Measurements from ENCODE around the gene BRF1. TPM values are rescaled to one million over a fixed set of nuclear protein-coding genes. Genes with fewer than 3 reads are reported as not detected.

Gene BRF1
- total RNA-seq, 1 experiment from 2014 or later: 41.2 TPM

DNA sequence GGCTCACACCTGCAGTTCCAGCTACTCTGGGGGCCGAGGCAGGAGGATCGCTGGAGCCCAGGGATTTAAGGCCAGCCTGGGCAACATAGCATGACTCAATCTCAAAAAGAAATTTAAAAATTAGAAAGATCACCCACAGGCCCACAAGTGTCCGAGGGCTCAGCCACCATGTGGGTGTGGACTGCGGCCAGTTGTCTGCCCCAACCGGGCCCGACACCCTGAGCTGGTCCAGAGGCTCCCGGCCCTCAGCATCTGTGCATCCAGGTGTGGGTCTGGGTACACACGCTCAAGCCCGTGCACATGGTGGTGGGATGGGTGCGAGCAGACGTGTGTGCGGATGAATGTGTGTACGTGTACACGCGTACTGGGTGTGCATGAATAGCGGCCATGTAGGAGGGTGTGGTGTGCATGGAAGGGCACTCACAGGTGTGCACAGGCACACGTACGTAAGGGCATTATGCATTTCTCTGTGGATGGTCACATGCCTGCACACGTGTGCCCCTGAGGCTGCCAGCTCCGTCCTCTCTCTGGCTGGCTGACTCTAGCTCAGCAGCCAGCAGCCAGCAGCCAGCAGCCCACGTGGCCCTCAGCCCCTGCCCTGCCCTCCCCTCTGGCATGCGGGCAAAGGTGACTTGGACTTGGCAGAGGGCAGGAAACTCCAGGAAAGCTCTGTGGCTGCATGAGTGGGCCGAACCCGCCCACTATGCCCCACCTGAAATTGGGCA is 96.4 kb downstream of the BRF1 start:
- no peak for DNase-seq (ENCODE audit: low read depth, low spot score)
- no peak overlapping the region for H3K9ac ChIP-seq (ENCODE audit: low read length)
- H2AFZ ChIP-seq (ENCODE audit: low read depth, low read length, poor library complexity, severe bottlenecking): no peak overlapping the region
- RAD21 ChIA-PET (ENCODE audit: low non-redundant PET in 1 of 2, low total read pairs in 2 of 2, uncharacterized antibody in 2 of 2, unreplicated experiment in 2 of 2): no interaction called here
- H3K9me3 ChIP-seq (ENCODE audit: control insufficient read depth in 1 of 2, insufficient read depth in 1 of 2, low read depth in 1 of 2, low read length in 2 of 2): no peaks in the 10 kb centered on the region
- no peaks in the 10 kb centered on the region for H4K20me1 ChIP-seq (ENCODE audit: insufficient read depth)
- ATAC-seq: no peak
- H3K4me2 ChIP-seq (ENCODE audit: low read length): no peak overlapping the region
- no peak for TF ChIP-seq ZNF274 (IDR thresholded peaks at IDR 0.05; ENCODE audit: low read depth, low read length)
- TF ChIP-seq SP1 (IDR thresholded peaks at IDR 0.05; ENCODE audit: low read depth): no peak
- TF ChIP-seq, protein P1, sequence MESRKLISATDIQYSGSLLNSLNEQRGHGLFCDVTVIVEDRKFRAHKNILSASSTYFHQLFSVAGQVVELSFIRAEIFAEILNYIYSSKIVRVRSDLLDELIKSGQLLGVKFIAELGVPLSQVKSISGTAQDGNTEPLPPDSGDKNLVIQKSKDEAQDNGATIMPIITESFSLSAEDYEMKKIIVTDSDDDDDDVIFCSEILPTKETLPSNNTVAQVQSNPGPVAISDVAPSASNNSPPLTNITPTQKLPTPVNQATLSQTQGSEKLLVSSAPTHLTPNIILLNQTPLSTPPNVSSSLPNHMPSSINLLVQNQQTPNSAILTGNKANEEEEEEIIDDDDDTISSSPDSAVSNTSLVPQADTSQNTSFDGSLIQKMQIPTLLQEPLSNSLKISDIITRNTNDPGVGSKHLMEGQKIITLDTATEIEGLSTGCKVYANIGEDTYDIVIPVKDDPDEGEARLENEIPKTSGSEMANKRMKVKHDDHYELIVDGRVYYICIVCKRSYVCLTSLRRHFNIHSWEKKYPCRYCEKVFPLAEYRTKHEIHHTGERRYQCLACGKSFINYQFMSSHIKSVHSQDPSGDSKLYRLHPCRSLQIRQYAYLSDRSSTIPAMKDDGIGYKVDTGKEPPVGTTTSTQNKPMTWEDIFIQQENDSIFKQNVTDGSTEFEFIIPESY (IDR thresholded peaks at IDR 0.05; ENCODE audit: extremely low read depth, insufficient replicate concordance, low read length): no peak
- TF ChIP-seq TCF7L2 (IDR thresholded peaks at IDR 0.05; ENCODE audit: borderline replicate concordance, extremely low read depth, insufficient read depth, insufficient read length): no peak
- no peak for TF ChIP-seq EZH2 (IDR thresholded peaks at IDR 0.05)
- TF ChIP-seq POLR2AphosphoS5 (IDR thresholded peaks at IDR 0.05; ENCODE audit: low read depth, low read length): no peak
- TF ChIP-seq, protein P2, sequence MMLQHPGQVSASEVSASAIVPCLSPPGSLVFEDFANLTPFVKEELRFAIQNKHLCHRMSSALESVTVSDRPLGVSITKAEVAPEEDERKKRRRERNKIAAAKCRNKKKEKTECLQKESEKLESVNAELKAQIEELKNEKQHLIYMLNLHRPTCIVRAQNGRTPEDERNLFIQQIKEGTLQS (IDR thresholded peaks at IDR 0.05): no peak
- TF ChIP-seq, protein P3, sequence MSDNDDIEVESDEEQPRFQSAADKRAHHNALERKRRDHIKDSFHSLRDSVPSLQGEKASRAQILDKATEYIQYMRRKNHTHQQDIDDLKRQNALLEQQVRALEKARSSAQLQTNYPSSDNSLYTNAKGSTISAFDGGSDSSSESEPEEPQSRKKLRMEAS (IDR thresholded peaks at IDR 0.05): no peak
- no peak for TF ChIP-seq ELF1 (IDR thresholded peaks at IDR 0.05; ENCODE audit: borderline replicate concordance, low read depth)
- no peaks in the 10 kb centered on the region for H3K9me2 ChIP-seq (ENCODE audit: insufficient read depth)
- H3K4me1 ChIP-seq (ENCODE audit: control insufficient read depth in 1 of 2, insufficient read depth in 2 of 2, low read length in 2 of 2): peaks cover 17 to 25% of the 10 kb centered on the region in 2 experiments; a peak in 3 of 4 replicates
- H3K27ac ChIP-seq (ENCODE audit: low read depth, low read length): no peak overlapping the region
- no peaks in the 10 kb centered on the region for H3K36me3 ChIP-seq (ENCODE audit: control insufficient read depth in 1 of 2, insufficient read depth in 2 of 2, low read length in 2 of 2)
- no peak overlapping the region for H3K4me3 ChIP-seq (replicated peaks in 1 of 2; ENCODE audit: low read depth in 1 of 2, low read length in 2 of 2)
- intact Hi-C loops (cut with micrococcal nuclease): no loop called here
- CTCF ChIA-PET: interaction anchor here (1.4 to 1.9 kb wide), 3 partner anchors 64 to 148 kb away, joined by 3 to 10 read pairs (median 3); no protein-coding TSS in a partner anchor
- H3K79me2 ChIP-seq (ENCODE audit: insufficient read depth, low read length): no peaks in the 10 kb centered on the region
- BruUV-seq (replicated peaks): no TSS peak
- POLR2A ChIA-PET: no interaction called here
- no peaks in the 10 kb centered on the region for H3K27me3 ChIP-seq (ENCODE audit: insufficient read depth, low read length)

Data from HCT116 (cell line).